ENCODE results near the gene DAAM1. TPM values are rescaled to one million over a fixed set of nuclear protein-coding genes. Genes with fewer than 3 reads are reported as not detected.

DAAM1 gene
- total RNA-seq, 1 donor from 2014 or later = 40.7 TPM

DNA sequence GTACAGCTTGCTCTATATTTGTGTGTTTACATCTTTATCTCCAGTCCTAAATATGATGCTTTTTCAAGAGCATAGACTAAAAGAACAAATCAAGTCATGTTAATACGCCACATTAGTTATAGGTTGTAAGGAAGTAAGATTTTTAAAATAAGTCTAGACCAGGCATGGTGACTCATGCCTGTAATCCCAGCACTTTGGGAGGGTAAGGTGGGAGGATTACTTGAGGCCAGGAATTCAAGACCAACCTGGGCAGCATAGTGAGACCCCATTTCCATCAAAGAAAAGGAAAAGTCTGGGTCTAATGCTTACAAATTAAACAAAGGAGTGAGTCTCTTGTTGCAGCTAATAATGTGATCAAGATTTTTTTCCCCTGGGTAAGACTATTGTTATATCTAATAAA lies 157.9 kb downstream of the DAAM1 start:
- no peak for TF ChIP-seq CTCF (IDR thresholded peaks at IDR 0.05)
- H3K36me3 Mint-ChIP-seq (ENCODE audit: low read depth) = peaks cover 4% of the 10 kb centered on the region
- no peaks in the 10 kb centered on the region for H3K9me3 Mint-ChIP-seq (ENCODE audit: low read depth)
- H3K27me3 Mint-ChIP-seq (ENCODE audit: low read depth) = no peaks in the 10 kb centered on the region
- no peak for DNase-seq (ENCODE audit: low spot score)
- H3K27ac Mint-ChIP-seq (ENCODE audit: unreplicated experiment) = peak overlapping the region; percentile 25
- H3K4me1 Mint-ChIP-seq (ENCODE audit: low read depth) = peaks cover 32% of the 10 kb centered on the region
- H3K4me3 Mint-ChIP-seq (ENCODE audit: unreplicated experiment) = no peak overlapping the region

- DNase-seq (ENCODE audit: low spot score) = no peak
- H3K4me1 Mint-ChIP-seq (ENCODE audit: low read depth) = peaks cover 31% of the 10 kb centered on the region
- no peaks in the 10 kb centered on the region for H3K9me3 Mint-ChIP-seq (ENCODE audit: low read depth)
- H3K36me3 Mint-ChIP-seq (ENCODE audit: low read depth) = peaks cover 6% of the 10 kb centered on the region
- H3K27ac Mint-ChIP-seq (ENCODE audit: unreplicated experiment) = peak overlapping the region; percentile 87
- no peak overlapping the region for H3K4me3 Mint-ChIP-seq (ENCODE audit: unreplicated experiment)
- no peak for TF ChIP-seq CTCF (IDR thresholded peaks at IDR 0.05)
- H3K27me3 Mint-ChIP-seq (ENCODE audit: low read depth) = no peaks in the 10 kb centered on the region
These were observed 158.5 kb downstream of the DAAM1 start for GRCh38 chr14:59346796-59347510.

- TF ChIP-seq CTCF (IDR thresholded peaks at IDR 0.05) = no peak
- Mint-ChIP-seq H3K4me3 (ENCODE audit: unreplicated experiment) (no peak overlapping the region), H3K27me3 (ENCODE audit: low read depth) (no peaks in the 10 kb centered on the region), H3K36me3 (ENCODE audit: low read depth) (peaks cover 9% of the 10 kb centered on the region), H3K9me3 (ENCODE audit: low read depth) (no peaks in the 10 kb centered on the region), H3K4me1 (ENCODE audit: low read depth) (peaks cover 27% of the 10 kb centered on the region), H3K27ac (ENCODE audit: unreplicated experiment) (peak overlapping the region; percentile 87)
- no peak for DNase-seq (ENCODE audit: low spot score)
These were observed 159.0 kb downstream of the DAAM1 start for GRCh38 chr14:59347511-59347900.

DNA sequence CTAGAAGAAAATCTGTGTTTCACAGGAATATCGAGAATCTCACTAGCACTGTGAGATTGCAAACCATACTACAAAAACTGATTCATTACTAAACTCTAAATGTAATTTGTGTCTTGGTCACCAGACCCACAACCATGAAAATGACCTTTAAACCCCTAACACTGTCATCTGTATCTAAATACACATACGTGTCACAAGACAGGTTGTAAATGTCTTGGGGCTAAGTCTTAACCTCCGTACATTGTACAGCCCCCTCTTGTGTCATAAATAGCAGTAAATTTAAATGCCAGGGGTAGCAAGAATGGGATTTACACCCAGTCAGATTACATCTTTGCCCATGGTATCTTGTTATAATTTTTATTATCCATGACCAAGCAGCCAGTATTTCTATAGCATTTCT lies 159.4 kb downstream of the DAAM1 start:
- Mint-ChIP-seq H3K27me3 (ENCODE audit: low read depth) (no peaks in the 10 kb centered on the region), H3K4me3 (ENCODE audit: unreplicated experiment) (no peak overlapping the region), H3K4me1 (ENCODE audit: low read depth) (peaks cover 24% of the 10 kb centered on the region), H3K36me3 (ENCODE audit: low read depth) (peaks cover 7% of the 10 kb centered on the region), H3K27ac (ENCODE audit: unreplicated experiment) (no peak overlapping the region), H3K9me3 (ENCODE audit: low read depth) (no peaks in the 10 kb centered on the region)
- no peak for DNase-seq (ENCODE audit: low spot score)
- TF ChIP-seq CTCF (IDR thresholded peaks at IDR 0.05) = no peak

DNA sequence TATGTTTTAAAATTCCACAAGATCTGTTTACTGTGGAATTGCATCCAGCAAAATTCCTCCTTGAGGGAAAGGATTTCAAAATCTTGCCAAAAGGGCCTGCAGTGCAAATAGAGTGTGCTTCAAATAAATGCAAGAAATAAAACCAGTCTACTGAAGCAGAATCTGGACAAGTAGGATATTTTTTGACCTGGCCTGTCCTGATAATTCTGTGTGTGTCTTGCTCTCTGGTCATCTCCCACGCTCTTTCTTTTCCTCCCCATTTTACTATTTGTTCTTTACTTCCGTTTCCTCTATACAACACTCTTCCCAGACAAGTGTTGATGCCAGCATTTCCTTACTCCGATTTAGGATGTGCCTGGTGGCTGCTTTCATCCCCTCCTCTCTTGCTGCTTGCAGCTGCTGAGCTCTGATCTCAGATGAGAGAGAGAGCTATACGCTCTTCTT lies 160.8 kb downstream of the DAAM1 start:
- Mint-ChIP-seq H3K4me1 (ENCODE audit: low read depth) (peaks cover 18% of the 10 kb centered on the region), H3K27me3 (ENCODE audit: low read depth) (no peaks in the 10 kb centered on the region), H3K27ac (ENCODE audit: unreplicated experiment) (no peak overlapping the region), H3K36me3 (ENCODE audit: low read depth) (peaks cover 15% of the 10 kb centered on the region), H3K9me3 (ENCODE audit: low read depth) (no peaks in the 10 kb centered on the region), H3K4me3 (ENCODE audit: unreplicated experiment) (no peak overlapping the region)
- no peak for DNase-seq (ENCODE audit: low spot score)
- no peak for TF ChIP-seq CTCF (IDR thresholded peaks at IDR 0.05)
